HepG2 (cell line): ENCODE measurements around the gene LAMB4. TPM values are rescaled to one million over a fixed set of nuclear protein-coding genes. Genes with fewer than 3 reads are reported as not detected.

Source experiments
- ATAC-seq: fragments of 200-7000 bp; cut with Tn5 transposase; 3 replicates; pipeline ENCODE4 v1.9.1; 2020; ENCODE audit warnings: mild to moderate bottlenecking, moderate library complexity
- BruUV-seq: library from RNA; stranded (reverse); fragments of 400-500 nt; replicated peaks from 2 replicates; lab custom pipeline; 2021; lab: Mats Ljungman, UMichigan
- CTCF ChIA-PET: fragments of 300-600 bp; formaldehyde crosslinking; extraction: SDS; loops from one replicate; lab custom pipeline; 2021; ENCODE audit warnings: low total read pairs, inconsistent platforms, low intra/inter-chr PET ratio; lab: Yijun Ruan, JAX
- POLR2A ChIA-PET: fragments of 350-600 bp; sonication (Branson Sonifier 250); formaldehyde crosslinking; loops from one replicate; lab custom pipeline; 2020; ENCODE audit warnings: antibody characterized with exemption, inconsistent platforms; lab: Yijun Ruan, JAX
- DNase-seq: peaks from one replicate; pipeline ENCODE4 v3.0.0-alpha.2; 2015; ENCODE audit warnings: low spot score
- FAIRE-seq: peaks from 3 replicates; lab custom pipeline; 2011; peaks lifted over from hg19 to GRCh38; lab: Jason Lieb, UNC
- H2AFZ ChIP-seq: one replicate; pipeline ENCODE4 v1.6.1; 2011; ENCODE audit warnings: low read length, inconsistent platforms
- H3K27ac ChIP-seq: fragments of 300-600 bp; 3 replicates; pipeline ENCODE4 v1.8.0; 2011; ENCODE audit warnings: mixed run types, mild to moderate bottlenecking, mixed read lengths, low read length, inconsistent platforms; ENCODE audit not compliant: insufficient read depth; ENCODE audit errors: extremely low read length
- H3K27me3 ChIP-seq, 2 experiments: fragments of 200-600 bp in 1 of 2; 2 replicates in 1 of 2; 3 replicates in 1 of 2; pipeline versions ENCODE4 v1.6.0 to v1.8.0; 2011; ENCODE audit warnings: low read length in 2 of 2, mild to moderate bottlenecking in 2 of 2, moderate library complexity in 2 of 2, inconsistent platforms in 1 of 2; ENCODE audit not compliant: insufficient read depth in 2 of 2, control insufficient read depth in 1 of 2
- H3K36me3 ChIP-seq, 2 experiments: fragments of 200-600 bp in 1 of 2; replicated peaks in 1 of 2; 2 replicates in 1 of 2; 3 replicates in 1 of 2; pipeline versions ENCODE4 v1.5.1 to v1.8.0; 2011; ENCODE audit warnings: low read length in 2 of 2, inconsistent platforms in 1 of 2; ENCODE audit not compliant: insufficient read depth in 2 of 2, control insufficient read depth in 1 of 2
- H3K4me1 ChIP-seq: 2 replicates; pipeline ENCODE4 v1.5.1; 2012; ENCODE audit warnings: low read length, inconsistent platforms; ENCODE audit not compliant: insufficient read depth
- H3K4me2 ChIP-seq: 2 replicates; pipeline ENCODE4 v1.6.0; 2011; ENCODE audit warnings: low read depth, low read length, inconsistent platforms
- H3K4me3 ChIP-seq, 3 experiments: fragments of 200-600 bp in 1 of 3; sonication (generic), shearing (Covaris generic) in 1 of 3; replicated peaks in 1 of 3; 2 replicates each; pipeline ENCODE4 v1.5.1; 2011 to 2016; ENCODE audit warnings: low read length in 3 of 3, inconsistent platforms in 2 of 3, low read depth in 2 of 3, mild to moderate bottlenecking in 2 of 3, control low read depth in 1 of 3, mixed read lengths in 1 of 3; ENCODE audit not compliant: insufficient read depth in 1 of 3
- H3K79me2 ChIP-seq: one replicate; pipeline ENCODE4 v1.6.1; 2011; ENCODE audit warnings: low read length, inconsistent platforms; ENCODE audit not compliant: insufficient read depth
- H3K9ac ChIP-seq: 2 replicates; pipeline ENCODE4 v1.6.0; 2011; ENCODE audit warnings: mild to moderate bottlenecking, low read depth, low read length, inconsistent platforms; ENCODE audit not compliant: insufficient read depth
- H3K9me3 ChIP-seq: 2 replicates; pipeline ENCODE4 v1.5.1; 2012; ENCODE audit warnings: mild to moderate bottlenecking, low read length
- H4K20me1 ChIP-seq: 2 replicates; pipeline ENCODE4 v1.6.0; 2011; ENCODE audit warnings: inconsistent platforms, mild to moderate bottlenecking, low read length, moderate library complexity; ENCODE audit not compliant: insufficient read depth
- CHD4 ChIP-seq: fragments of 200-600 bp; sonication (generic); IDR thresholded peaks from 2 replicates; pipeline ENCODE4 v1.7.0; 2017; ENCODE audit warnings: mild to moderate bottlenecking, low read length, borderline replicate concordance
- DR1 ChIP-seq: sonication (generic); formaldehyde crosslinking; IDR thresholded peaks from 2 replicates; pipeline ENCODE4 v1.8.0; 2021; ENCODE audit warnings: mild to moderate bottlenecking, missing genetic modification reagents, inconsistent platforms
- ESRRA ChIP-seq: sonication (generic); formaldehyde crosslinking; IDR thresholded peaks from 2 replicates; pipeline ENCODE4 v1.5.1; 2020; ENCODE audit warnings: mild to moderate bottlenecking, low read depth, missing genetic modification reagents
- FOXP1 ChIP-seq, 2 experiments: fragments of 450-650 bp in 1 of 2; IDR thresholded peaks; 2 replicates each; pipeline ENCODE4 v1.6.1; 2017 to 2018; ENCODE audit warnings: antibody characterized with exemption in 1 of 2
- SOX5 ChIP-seq: IDR thresholded peaks from 2 replicates; pipeline ENCODE4 v1.6.1; 2016; ENCODE audit warnings: borderline replicate concordance
- SRSF4 ChIP-seq: fragments of 200-400 bp; formaldehyde crosslinking; IDR thresholded peaks from one replicate; pipeline ENCODE4 v1.6.1; 2018; ENCODE audit warnings: mild to moderate bottlenecking, low read depth, low read length, moderate library complexity; ENCODE audit not compliant: poor library complexity, severe bottlenecking
- WGBS: methylation state at CpG from one replicate; pipeline ENCODE4 v1.1.6; 2017; ENCODE audit warnings: low lambda C conversion rate; 5-methylcytosine and 5-hydroxymethylcytosine counted together
- in situ Hi-C: cut with HindIII; loops from 2 replicates; pipeline ENCODE4 v1.10.0; 2017; ENCODE audit warnings: low pct_unique_long_range_greater_than_20kb; ENCODE audit not compliant: extremely low pct_ligation_motif_present
- intact Hi-C: fragments of 100-400 bp; cut with micrococcal nuclease; formaldehyde crosslinking; loops from one replicate; pipeline ENCODE4 v1.10.0; 2022; ENCODE audit not compliant: unreplicated experiment
- polyA plus RNA-seq, 8 experiments: library from polyadenylated mRNA; depleted of rRNA in 3 of 8; stranded (reverse) in 7 of 8; unstranded in 1 of 8; fragments of >200 nt; fragmentation: Illumina TruSeq in 4 of 8; extraction: Trizol in 4 of 8; gene quantifications; 2 replicates each; pipeline versions ENCODE4 v1.2.1 to v1.2.3, GENCODE V29; 2011 to 2016; ENCODE audit warnings: low read depth in 4 of 8, missing spikeins in 1 of 8, mixed read lengths in 1 of 8; ENCODE audit not compliant: insufficient read depth in 1 of 8
- total RNA-seq, 5 experiments: library from RNA; depleted of rRNA; stranded (reverse); fragments of >200 nt; fragmentation: Illumina TruSeq; extraction: Trizol; gene quantifications; 2 replicates each; pipeline ENCODE4 v1.2.3, GENCODE V29; 2016; ENCODE audit warnings: low read depth in 1 of 5
- TF ChIP-seq, protein P1 (sequence below), 2 experiments: sonication (generic) in 1 of 2; formaldehyde crosslinking in 1 of 2; IDR thresholded peaks; 2 replicates each; pipeline versions ENCODE4 v1.5.1 to v1.6.1; 2011 to 2020; ENCODE audit warnings: borderline replicate concordance in 1 of 2, low read depth in 1 of 2, low read length in 1 of 2, mild to moderate bottlenecking in 1 of 2, missing genetic modification reagents in 1 of 2, moderate library complexity in 1 of 2
- TF ChIP-seq, protein P2 (sequence below): sonication (generic); formaldehyde crosslinking; IDR thresholded peaks from 2 replicates; pipeline ENCODE4 v1.4.0; 2020; ENCODE audit warnings: missing genetic modification reagents, borderline replicate concordance

Gene LAMB4
- total and polyA plus RNA-seq, 2 of the 13 experiments (the other 11 are each of a cell fraction or from before 2014, with no cell fraction given), result 0.05 TPM; not detected in 1

DNA sequence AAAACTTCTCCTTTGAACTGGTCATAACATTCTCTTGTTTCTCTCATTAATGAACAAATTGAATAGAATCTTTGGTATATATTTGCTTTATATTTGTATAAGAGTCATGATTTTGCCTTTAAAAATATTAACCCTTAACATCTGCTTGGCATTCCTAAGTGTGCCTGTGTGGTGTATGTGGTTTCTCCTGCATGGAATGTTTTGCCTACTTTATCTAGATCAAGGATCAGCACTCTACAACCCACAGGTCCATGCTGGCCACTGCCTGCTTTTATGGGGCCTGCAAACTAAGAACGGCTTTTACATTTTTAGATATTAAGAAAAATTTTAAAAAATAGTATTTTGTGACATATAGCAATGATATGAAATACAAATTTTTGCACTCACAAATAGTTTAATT, 4.3 kb upstream of the LAMB4 start (continued):
- no peak for TF ChIP-seq SRSF4
- TF ChIP-seq CHD4, result no peak

DNA sequence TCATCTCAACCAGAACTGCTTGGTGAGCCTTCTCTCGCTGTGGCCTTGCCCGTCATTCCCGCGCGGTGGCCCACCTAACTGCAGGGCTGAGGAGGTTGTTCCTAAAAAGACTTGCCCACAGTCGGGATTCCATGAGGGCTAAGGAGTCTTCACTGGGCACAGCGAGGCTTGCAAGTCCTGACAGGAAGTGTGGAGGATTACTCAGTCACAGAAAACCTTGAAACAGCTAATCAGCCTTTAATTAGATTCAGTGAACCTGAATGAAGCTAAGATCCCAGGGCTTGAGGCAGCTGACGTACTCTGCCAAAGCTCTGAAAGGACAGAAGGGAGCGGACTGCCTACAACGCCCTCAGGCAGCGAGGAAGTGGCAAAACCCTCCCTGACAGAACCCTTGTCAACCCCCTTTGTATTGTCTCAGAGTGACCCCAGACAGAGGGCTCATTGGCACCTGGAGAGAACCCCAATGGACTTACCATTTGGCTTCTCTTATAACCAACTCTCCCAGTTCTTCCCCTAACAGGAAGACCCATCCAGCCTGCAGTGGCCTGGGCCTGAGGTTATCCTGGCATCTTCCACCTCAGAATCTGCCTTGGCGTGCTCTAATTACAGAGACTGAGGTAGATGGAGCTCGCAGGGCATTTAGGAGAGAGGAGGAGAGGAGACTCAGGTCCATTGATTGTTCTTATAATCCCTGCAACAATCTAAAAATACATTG, 2.5 kb upstream of the LAMB4 start:
- POLR2A ChIA-PET, result no interaction called here
- TF ChIP-seq, protein P1, sequence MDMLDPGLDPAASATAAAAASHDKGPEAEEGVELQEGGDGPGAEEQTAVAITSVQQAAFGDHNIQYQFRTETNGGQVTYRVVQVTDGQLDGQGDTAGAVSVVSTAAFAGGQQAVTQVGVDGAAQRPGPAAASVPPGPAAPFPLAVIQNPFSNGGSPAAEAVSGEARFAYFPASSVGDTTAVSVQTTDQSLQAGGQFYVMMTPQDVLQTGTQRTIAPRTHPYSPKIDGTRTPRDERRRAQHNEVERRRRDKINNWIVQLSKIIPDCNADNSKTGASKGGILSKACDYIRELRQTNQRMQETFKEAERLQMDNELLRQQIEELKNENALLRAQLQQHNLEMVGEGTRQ (IDR thresholded peaks at IDR 0.05; ENCODE audit: low read depth, low read length), result no peak
- TF ChIP-seq, protein P1 (CRISPR knock-in tag; IDR thresholded peaks at IDR 0.05; ENCODE audit: borderline replicate concordance), result no peak
- TF ChIP-seq DR1 (CRISPR knock-in tag), result no peak
- no peak for TF ChIP-seq FOXP1 (IDR thresholded peaks at IDR 0.05)
- no peak for TF ChIP-seq FOXP1 (CRISPR knock-in tag; IDR thresholded peaks at IDR 0.05)
- TF ChIP-seq, protein P2, sequence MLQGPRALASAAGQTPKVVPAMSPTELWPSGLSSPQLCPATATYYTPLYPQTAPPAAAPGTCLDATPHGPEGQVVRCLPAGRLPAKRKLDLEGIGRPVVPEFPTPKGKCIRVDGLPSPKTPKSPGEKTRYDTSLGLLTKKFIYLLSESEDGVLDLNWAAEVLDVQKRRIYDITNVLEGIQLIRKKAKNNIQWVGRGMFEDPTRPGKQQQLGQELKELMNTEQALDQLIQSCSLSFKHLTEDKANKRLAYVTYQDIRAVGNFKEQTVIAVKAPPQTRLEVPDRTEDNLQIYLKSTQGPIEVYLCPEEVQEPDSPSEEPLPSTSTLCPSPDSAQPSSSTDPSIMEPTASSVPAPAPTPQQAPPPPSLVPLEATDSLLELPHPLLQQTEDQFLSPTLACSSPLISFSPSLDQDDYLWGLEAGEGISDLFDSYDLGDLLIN (CRISPR knock-in tag), result no peak
- no peak for TF ChIP-seq SOX5
- TF ChIP-seq ESRRA (CRISPR knock-in tag), result no peak
- TF ChIP-seq, all 625 proteins: peak for 0
- no peak overlapping the region for H3K27ac ChIP-seq
- H2AFZ ChIP-seq, result no peak overlapping the region
- no peaks in the 10 kb centered on the region for H3K4me1 ChIP-seq
- DNase-seq, result no peak
- H3K4me2 ChIP-seq, result no peak overlapping the region
- WGBS, result 65% methylated on average over 12 of the region's 13 CpGs
- intact Hi-C loops, result no loop called here
- no peak overlapping the region for H3K4me3 ChIP-seq
- in situ Hi-C loops, result no loop called here
- H3K9ac ChIP-seq, result no peak overlapping the region
- no peaks in the 10 kb centered on the region for H3K9me3 ChIP-seq
- no peak for ATAC-seq
- no peaks in the 10 kb centered on the region for H3K79me2 ChIP-seq
- no peaks in the 10 kb centered on the region for H3K36me3 ChIP-seq
- BruUV-seq, result no TSS peak
- CTCF ChIA-PET, result no interaction called here
- H4K20me1 ChIP-seq, result no peaks in the 10 kb centered on the region
- peaks cover 0 to 6% of the 10 kb centered on the region in 2 experiments; a peak in 2 of 5 replicates for H3K27me3 ChIP-seq
- no peak for FAIRE-seq
